ENCODE results near the gene TPX2. TPM values are rescaled to one million over a fixed set of nuclear protein-coding genes. Genes with fewer than 3 reads are reported as not detected.

Gene TPX2
- polyA plus RNA-seq, 2 of the 4 experiments (the other 2 are of a cell fraction), result 92.9 TPM

- H3K4me2 ChIP-seq, result peak overlapping the region; percentile 66
- DNase-seq (ENCODE audit: low read depth in 1 of 2, low spot score in 1 of 2), result peak in 1 of 2 experiments; percentile 49
- H3K27ac ChIP-seq, result peak overlapping the region; percentile 84 to 86
- WGBS (ENCODE audit: missing lambda C conversion rate), result 84% methylated on average over 9 of the region's 9 CpGs
- no peak for ATAC-seq
- TF ChIP-seq RCOR1 (IDR thresholded peaks at IDR 0.05; ENCODE audit: low read depth, low read length), result no peak
- no peak for TF ChIP-seq ZFP36 (IDR thresholded peaks at IDR 0.05; ENCODE audit: borderline replicate concordance, partially characterized antibody)
- no peak for TF ChIP-seq RFX5 (IDR thresholded peaks at IDR 0.05)
- no peak for TF ChIP-seq CBX2 (IDR thresholded peaks at IDR 0.05; ENCODE audit: borderline replicate concordance, low read depth)
- no peak for TF ChIP-seq FOSL2 (IDR thresholded peaks at IDR 0.05)
- no peak for TF ChIP-seq FOSL2 (CRISPR knock-in tag; IDR thresholded peaks at IDR 0.05)
- no peak overlapping the region for H3K4me3 ChIP-seq
- no peaks in the 10 kb centered on the region for H3K9me3 ChIP-seq
- FAIRE-seq, result no peak
- CTCF ChIA-PET, result interaction anchor here (0.6 to 14.7 kb wide), 9 partner anchors 7 to 193 kb away, joined by 3 to 145 read pairs (median 5); partner anchors contain the start of genes FOXS1 and PDRG1
- peaks cover 91% of the 10 kb centered on the region for H3K4me1 ChIP-seq
- POLR2A ChIA-PET, result interaction anchor here (1.7 kb wide), 1 partner anchor 8 kb away, joined by 5 read pairs; no protein-coding TSS in a partner anchor
Measured at GRCh38 chr20:31838646-31839292, 99.7 kb downstream of the TPX2 start.

- peaks cover 98% of the 10 kb centered on the region for H3K4me1 ChIP-seq
- POLR2A ChIA-PET, result no interaction called here
- CTCF ChIA-PET, result interaction anchor here (0.6 to 14.7 kb wide), 5 partner anchors 13 to 112 kb away, joined by 3 to 145 read pairs (median 3); partner anchors contain the start of gene PDRG1
- no peak overlapping the region for H3K4me3 ChIP-seq
- WGBS (ENCODE audit: missing lambda C conversion rate), result 68% methylated on average over 5 of the region's 5 CpGs
- no peak for FAIRE-seq
- no peak overlapping the region for H3K4me2 ChIP-seq
- DNase-seq (ENCODE audit: low read depth in 1 of 2, low spot score in 1 of 2), result no peak
- peak overlapping the region; percentile 84 to 86; a peak in 5 of 6 replicates for H3K27ac ChIP-seq
- no peaks in the 10 kb centered on the region for H3K9me3 ChIP-seq
- ATAC-seq, result no peak
- TF ChIP-seq KDM1A (IDR thresholded peaks at IDR 0.05; ENCODE audit: low read depth) (peak; percentile 63; the same call in 1 of the 2 replicates), ESRRA (IDR thresholded peaks at IDR 0.05; ENCODE audit: borderline replicate concordance, low read length) (peak; percentile 52; the same call in 1 of the 2 replicates), CBX2 (IDR thresholded peaks at IDR 0.05; ENCODE audit: borderline replicate concordance, low read depth) (no peak), TFCP2L1 (CRISPR knock-in tag; IDR thresholded peaks at IDR 0.05) (no peak), FOSB (CRISPR knock-in tag; IDR thresholded peaks at IDR 0.05) (no peak), ZFP36 (IDR thresholded peaks at IDR 0.05; ENCODE audit: borderline replicate concordance, partially characterized antibody) (peak; percentile 19), BHLHE40 (IDR thresholded peaks at IDR 0.05; ENCODE audit: low read depth, low read length) (no peak)
- TF ChIP-seq, protein P1, sequence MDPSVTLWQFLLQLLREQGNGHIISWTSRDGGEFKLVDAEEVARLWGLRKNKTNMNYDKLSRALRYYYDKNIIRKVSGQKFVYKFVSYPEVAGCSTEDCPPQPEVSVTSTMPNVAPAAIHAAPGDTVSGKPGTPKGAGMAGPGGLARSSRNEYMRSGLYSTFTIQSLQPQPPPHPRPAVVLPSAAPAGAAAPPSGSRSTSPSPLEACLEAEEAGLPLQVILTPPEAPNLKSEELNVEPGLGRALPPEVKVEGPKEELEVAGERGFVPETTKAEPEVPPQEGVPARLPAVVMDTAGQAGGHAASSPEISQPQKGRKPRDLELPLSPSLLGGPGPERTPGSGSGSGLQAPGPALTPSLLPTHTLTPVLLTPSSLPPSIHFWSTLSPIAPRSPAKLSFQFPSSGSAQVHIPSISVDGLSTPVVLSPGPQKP (IDR thresholded peaks at IDR 0.05; ENCODE audit: low read depth, low read length), result no peak
Measured at GRCh38 chr20:31839782-31840487, 100.8 kb downstream of the TPX2 start.

GRCh38 chr20:31840906-31841816, 102.1 kb downstream of the TPX2 start:
- Histone ChIP-seq H3K4me3 (no peak overlapping the region), H3K4me1 (peaks cover 96% of the 10 kb centered on the region), H3K27ac (peak overlapping the region; percentile 85 to 86), H3K9me3 (no peaks in the 10 kb centered on the region), H3K4me2 (peak overlapping the region; percentile 71)
- TF ChIP-seq CHD4 (IDR thresholded peaks at IDR 0.05; ENCODE audit: borderline replicate concordance), result no peak
- TF ChIP-seq ESRRA (IDR thresholded peaks at IDR 0.05; ENCODE audit: borderline replicate concordance, low read length), result no peak
- TF ChIP-seq HES2 (IDR thresholded peaks at IDR 0.05), result no peak
- TF ChIP-seq RCOR1 (IDR thresholded peaks at IDR 0.05; ENCODE audit: low read depth, low read length), result no peak
- no peak for TF ChIP-seq CEBPB (IDR thresholded peaks at IDR 0.05)
- no peak for TF ChIP-seq MAX (IDR thresholded peaks at IDR 0.05)
- no peak for TF ChIP-seq SREBF2 (IDR thresholded peaks at IDR 0.05)
- no peak for TF ChIP-seq EHF (CRISPR knock-in tag; IDR thresholded peaks at IDR 0.05)
- TF ChIP-seq SMC3 (IDR thresholded peaks at IDR 0.05), result no peak
- no peak for TF ChIP-seq GATA3 (IDR thresholded peaks at IDR 0.05; ENCODE audit: borderline replicate concordance)
- no peak for TF ChIP-seq HOXB5 (CRISPR knock-in tag; IDR thresholded peaks at IDR 0.05)
- TF ChIP-seq ZC3H11A (IDR thresholded peaks at IDR 0.05), result no peak
- no peak for TF ChIP-seq JUNB (IDR thresholded peaks at IDR 0.05)
- TF ChIP-seq ZNF302 (CRISPR knock-in tag; IDR thresholded peaks at IDR 0.05), result no peak
- TF ChIP-seq EP300 (IDR thresholded peaks at IDR 0.05), result no peak
- no peak for TF ChIP-seq POLR2A (IDR thresholded peaks at IDR 0.05; ENCODE audit: low read length)
- no peak for TF ChIP-seq KDM5A (IDR thresholded peaks at IDR 0.05)
- TF ChIP-seq POLR2AphosphoS2 (conservative IDR thresholded peaks at IDR 0.05; ENCODE audit: low read length), result no peak
- TF ChIP-seq ATOH8 (CRISPR knock-in tag; IDR thresholded peaks at IDR 0.05; ENCODE audit: low read depth), result no peak
- DNase-seq (ENCODE audit: low read depth in 1 of 2, low spot score in 1 of 2) (no peak), FAIRE-seq (no peak), ATAC-seq (0 out of 6 replicates have a peak, but pooled peaks of 1 of the 2 experiments have one; percentile 4)
- 82% methylated on average over 15 of the region's 15 CpGs for WGBS (ENCODE audit: missing lambda C conversion rate)
- POLR2A ChIA-PET, result no interaction called here
- CTCF ChIA-PET, result interaction anchor here (1.0 to 14.7 kb wide), 8 partner anchors 8 to 191 kb away, joined by 3 to 145 read pairs (median 3); partner anchors contain the start of genes MYLK2 and PDRG1
